ENCODE data around the gene ARRDC1. TPM values are rescaled to one million over a fixed set of nuclear protein-coding genes. Genes with fewer than 3 reads are reported as not detected.

ARRDC1 gene
- total and polyA plus RNA-seq, 9 of the 15 experiments (the other 6 are each of a cell fraction or from before 2014, with no cell fraction given), result 0.21 to 45.3 (median 18.6) TPM

DNA sequence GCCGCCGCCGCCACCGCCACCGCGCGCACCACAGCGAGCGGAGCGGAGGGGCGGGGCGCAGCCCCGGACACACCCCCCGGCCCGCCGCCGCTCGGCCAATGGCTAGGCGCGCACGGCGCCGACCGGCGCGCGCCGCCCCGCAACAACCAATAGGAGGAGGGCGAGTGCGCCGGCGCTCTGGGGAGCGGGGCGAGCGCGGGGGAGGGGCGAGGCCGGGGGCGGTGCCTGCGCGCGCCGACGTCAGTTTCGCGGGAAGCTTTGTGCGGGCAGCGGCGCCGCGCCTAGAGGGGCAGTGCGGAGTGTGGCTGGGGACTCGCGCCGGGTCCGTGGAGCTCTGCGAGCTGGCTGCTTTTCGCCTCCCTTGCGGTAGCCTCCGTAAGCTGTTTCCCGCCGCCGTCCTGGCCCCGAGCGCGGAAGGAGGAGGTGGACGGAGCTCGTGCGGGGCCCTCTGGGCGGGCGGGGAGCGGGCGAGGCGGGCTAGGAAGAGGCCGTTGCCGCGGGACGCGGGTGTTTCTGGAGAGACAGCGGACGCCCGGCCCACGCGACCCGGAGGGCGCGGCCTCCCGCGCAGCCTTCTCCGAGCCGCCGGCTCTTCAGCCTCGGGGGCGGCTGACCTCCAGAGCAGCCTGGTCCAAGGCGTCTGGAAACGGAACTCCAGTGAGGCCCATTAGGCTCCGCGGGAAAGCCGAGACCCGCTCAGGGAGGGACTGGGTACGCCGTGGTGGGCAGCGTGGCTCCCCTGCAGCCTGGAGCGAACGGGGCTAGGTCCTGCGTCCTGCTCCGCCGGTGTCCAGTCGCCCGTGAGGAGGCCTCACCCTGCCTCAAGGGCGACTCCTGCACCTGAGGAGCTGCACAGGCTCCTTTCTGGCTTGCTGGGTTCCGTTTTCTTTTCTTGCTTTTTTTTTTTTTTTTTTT lies 14.8 kb upstream of the ARRDC1 start, which contains the start of gene ZMYND19:
Gene ZMYND19 (minus strand): TSS at position 44 of the 915 bp plus-strand sequence. CDS start 249 bp downstream, outside the sequence.
- intact Hi-C loops (cut with micrococcal nuclease), result no loop called here
- DNase-seq (ENCODE audit: extremely low read depth in 1 of 4, low spot score in 3 of 4), result peak; percentile 92 to 100 (median 100)
- CTCF ChIA-PET (ENCODE audit: low intra/inter-chr PET ratio), result no interaction called here
- peak within 1 kb of the TSS; percentile 92 for H3K4me3 ChIP-seq
- 0 out of 2 replicates have a peak, but pooled peaks cover 19% of the 10 kb centered on the region for H4K20me1 ChIP-seq (replicated peaks; ENCODE audit: control insufficient read depth, insufficient read depth, low read length)
- H3K79me2 ChIP-seq (ENCODE audit: control insufficient read depth, insufficient read depth, low read length), result peaks cover 35% of the 10 kb centered on the region
- peak within 1 kb of the TSS; percentile 94 for H3K4me2 ChIP-seq (ENCODE audit: insufficient read depth, low read length)
- POLR2A ChIA-PET, result interaction anchor here (1.0 to 4.2 kb wide), 4 partner anchors 9 to 28 kb away, joined by 4 to 28 read pairs (median 4); partner anchors contain the start of gene EHMT1
- TSS peak; percentile 80 for BruUV-seq (replicated peaks)
- peak within 1 kb of the TSS; percentile 82 to 99 for H3K9ac ChIP-seq (ENCODE audit: insufficient read depth in 1 of 2, low read depth in 2 of 2, low read length in 2 of 2)
- FAIRE-seq, result peak; percentile 79
- in situ Hi-C loops (cut with MboI), result no loop called here
- no peaks in the 10 kb centered on the region for H3K9me1 ChIP-seq (ENCODE audit: control insufficient read depth, insufficient read depth, low read length)
- peaks cover 27 to 54% of the 10 kb centered on the region in 2 experiments; a peak in 4 of 5 replicates for H3K4me1 ChIP-seq (replicated peaks in 1 of 2; ENCODE audit: control insufficient read depth in 2 of 2, insufficient read depth in 2 of 2, low read length in 2 of 2)
- peak; percentile 96 for ATAC-seq
- no peaks in the 10 kb centered on the region for H3K27me3 ChIP-seq (ENCODE audit: control insufficient read depth in 2 of 2, insufficient read depth in 2 of 2, low read length in 2 of 2)
- 1% methylated on average over 49 of the region's 113 CpGs for WGBS (ENCODE audit: insufficient coverage, low coverage, missing lambda C conversion rate)
- H3K9me3 ChIP-seq (replicated peaks; ENCODE audit: control insufficient read depth, insufficient read depth, low read depth, low read length), result no peaks in the 10 kb centered on the region
- H3K36me3 ChIP-seq (ENCODE audit: control insufficient read depth, insufficient read depth, low read length), result peaks cover 34% of the 10 kb centered on the region; the same call in 2 of the 3 replicates
- H3K27ac ChIP-seq (ENCODE audit: extremely low read depth, low read depth, low read length), result peak within 1 kb of the TSS; percentile 76
- H2AFZ ChIP-seq (ENCODE audit: low read depth, low read length), result peak within 1 kb of the TSS; percentile 92
- no peak for TF ChIP-seq TCF7 (IDR thresholded peaks at IDR 0.05; ENCODE audit: borderline replicate concordance)
- TF ChIP-seq, protein P1, sequence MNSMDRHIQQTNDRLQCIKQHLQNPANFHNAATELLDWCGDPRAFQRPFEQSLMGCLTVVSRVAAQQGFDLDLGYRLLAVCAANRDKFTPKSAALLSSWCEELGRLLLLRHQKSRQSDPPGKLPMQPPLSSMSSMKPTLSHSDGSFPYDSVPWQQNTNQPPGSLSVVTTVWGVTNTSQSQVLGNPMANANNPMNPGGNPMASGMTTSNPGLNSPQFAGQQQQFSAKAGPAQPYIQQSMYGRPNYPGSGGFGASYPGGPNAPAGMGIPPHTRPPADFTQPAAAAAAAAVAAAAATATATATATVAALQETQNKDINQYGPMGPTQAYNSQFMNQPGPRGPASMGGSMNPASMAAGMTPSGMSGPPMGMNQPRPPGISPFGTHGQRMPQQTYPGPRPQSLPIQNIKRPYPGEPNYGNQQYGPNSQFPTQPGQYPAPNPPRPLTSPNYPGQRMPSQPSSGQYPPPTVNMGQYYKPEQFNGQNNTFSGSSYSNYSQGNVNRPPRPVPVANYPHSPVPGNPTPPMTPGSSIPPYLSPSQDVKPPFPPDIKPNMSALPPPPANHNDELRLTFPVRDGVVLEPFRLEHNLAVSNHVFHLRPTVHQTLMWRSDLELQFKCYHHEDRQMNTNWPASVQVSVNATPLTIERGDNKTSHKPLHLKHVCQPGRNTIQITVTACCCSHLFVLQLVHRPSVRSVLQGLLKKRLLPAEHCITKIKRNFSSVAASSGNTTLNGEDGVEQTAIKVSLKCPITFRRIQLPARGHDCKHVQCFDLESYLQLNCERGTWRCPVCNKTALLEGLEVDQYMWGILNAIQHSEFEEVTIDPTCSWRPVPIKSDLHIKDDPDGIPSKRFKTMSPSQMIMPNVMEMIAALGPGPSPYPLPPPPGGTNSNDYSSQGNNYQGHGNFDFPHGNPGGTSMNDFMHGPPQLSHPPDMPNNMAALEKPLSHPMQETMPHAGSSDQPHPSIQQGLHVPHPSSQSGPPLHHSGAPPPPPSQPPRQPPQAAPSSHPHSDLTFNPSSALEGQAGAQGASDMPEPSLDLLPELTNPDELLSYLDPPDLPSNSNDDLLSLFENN (IDR thresholded peaks at IDR 0.05; ENCODE audit: low read depth in 2 of 2, low read length in 2 of 2), result no peak
- no peak for TF ChIP-seq SIN3B (IDR thresholded peaks at IDR 0.05; ENCODE audit: low read depth)
- TF ChIP-seq, protein P2, sequence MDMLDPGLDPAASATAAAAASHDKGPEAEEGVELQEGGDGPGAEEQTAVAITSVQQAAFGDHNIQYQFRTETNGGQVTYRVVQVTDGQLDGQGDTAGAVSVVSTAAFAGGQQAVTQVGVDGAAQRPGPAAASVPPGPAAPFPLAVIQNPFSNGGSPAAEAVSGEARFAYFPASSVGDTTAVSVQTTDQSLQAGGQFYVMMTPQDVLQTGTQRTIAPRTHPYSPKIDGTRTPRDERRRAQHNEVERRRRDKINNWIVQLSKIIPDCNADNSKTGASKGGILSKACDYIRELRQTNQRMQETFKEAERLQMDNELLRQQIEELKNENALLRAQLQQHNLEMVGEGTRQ (CRISPR knock-in tag; IDR thresholded peaks at IDR 0.05), result no peak
- TF ChIP-seq, protein P3, sequence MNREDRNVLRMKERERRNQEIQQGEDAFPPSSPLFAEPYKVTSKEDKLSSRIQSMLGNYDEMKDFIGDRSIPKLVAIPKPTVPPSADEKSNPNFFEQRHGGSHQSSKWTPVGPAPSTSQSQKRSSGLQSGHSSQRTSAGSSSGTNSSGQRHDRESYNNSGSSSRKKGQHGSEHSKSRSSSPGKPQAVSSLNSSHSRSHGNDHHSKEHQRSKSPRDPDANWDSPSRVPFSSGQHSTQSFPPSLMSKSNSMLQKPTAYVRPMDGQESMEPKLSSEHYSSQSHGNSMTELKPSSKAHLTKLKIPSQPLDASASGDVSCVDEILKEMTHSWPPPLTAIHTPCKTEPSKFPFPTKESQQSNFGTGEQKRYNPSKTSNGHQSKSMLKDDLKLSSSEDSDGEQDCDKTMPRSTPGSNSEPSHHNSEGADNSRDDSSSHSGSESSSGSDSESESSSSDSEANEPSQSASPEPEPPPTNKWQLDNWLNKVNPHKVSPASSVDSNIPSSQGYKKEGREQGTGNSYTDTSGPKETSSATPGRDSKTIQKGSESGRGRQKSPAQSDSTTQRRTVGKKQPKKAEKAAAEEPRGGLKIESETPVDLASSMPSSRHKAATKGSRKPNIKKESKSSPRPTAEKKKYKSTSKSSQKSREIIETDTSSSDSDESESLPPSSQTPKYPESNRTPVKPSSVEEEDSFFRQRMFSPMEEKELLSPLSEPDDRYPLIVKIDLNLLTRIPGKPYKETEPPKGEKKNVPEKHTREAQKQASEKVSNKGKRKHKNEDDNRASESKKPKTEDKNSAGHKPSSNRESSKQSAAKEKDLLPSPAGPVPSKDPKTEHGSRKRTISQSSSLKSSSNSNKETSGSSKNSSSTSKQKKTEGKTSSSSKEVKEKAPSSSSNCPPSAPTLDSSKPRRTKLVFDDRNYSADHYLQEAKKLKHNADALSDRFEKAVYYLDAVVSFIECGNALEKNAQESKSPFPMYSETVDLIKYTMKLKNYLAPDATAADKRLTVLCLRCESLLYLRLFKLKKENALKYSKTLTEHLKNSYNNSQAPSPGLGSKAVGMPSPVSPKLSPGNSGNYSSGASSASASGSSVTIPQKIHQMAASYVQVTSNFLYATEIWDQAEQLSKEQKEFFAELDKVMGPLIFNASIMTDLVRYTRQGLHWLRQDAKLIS (CRISPR knock-in tag; IDR thresholded peaks at IDR 0.05), result no peak
- TF ChIP-seq, protein P4, sequence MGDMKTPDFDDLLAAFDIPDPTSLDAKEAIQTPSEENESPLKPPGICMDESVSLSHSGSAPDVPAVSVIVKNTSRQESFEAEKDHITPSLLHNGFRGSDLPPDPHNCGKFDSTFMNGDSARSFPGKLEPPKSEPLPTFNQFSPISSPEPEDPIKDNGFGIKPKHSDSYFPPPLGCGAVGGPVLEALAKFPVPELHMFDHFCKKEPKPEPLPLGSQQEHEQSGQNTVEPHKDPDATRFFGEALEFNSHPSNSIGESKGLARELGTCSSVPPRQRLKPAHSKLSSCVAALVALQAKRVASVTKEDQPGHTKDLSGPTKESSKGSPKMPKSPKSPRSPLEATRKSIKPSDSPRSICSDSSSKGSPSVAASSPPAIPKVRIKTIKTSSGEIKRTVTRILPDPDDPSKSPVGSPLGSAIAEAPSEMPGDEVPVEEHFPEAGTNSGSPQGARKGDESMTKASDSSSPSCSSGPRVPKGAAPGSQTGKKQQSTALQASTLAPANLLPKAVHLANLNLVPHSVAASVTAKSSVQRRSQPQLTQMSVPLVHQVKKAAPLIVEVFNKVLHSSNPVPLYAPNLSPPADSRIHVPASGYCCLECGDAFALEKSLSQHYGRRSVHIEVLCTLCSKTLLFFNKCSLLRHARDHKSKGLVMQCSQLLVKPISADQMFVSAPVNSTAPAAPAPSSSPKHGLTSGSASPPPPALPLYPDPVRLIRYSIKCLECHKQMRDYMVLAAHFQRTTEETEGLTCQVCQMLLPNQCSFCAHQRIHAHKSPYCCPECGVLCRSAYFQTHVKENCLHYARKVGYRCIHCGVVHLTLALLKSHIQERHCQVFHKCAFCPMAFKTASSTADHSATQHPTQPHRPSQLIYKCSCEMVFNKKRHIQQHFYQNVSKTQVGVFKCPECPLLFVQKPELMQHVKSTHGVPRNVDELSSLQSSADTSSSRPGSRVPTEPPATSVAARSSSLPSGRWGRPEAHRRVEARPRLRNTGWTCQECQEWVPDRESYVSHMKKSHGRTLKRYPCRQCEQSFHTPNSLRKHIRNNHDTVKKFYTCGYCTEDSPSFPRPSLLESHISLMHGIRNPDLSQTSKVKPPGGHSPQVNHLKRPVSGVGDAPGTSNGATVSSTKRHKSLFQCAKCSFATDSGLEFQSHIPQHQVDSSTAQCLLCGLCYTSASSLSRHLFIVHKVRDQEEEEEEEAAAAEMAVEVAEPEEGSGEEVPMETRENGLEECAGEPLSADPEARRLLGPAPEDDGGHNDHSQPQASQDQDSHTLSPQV (IDR thresholded peaks at IDR 0.05), result no peak

Measured in K562 (cell line).